HCT116 (cell line): Measurements from ENCODE around the gene RNU5B-1. TPM values are rescaled to one million over a fixed set of nuclear protein-coding genes. Genes with fewer than 3 reads are reported as not detected.

Source experiments
- ATAC-seq: fragments of 200-7000 bp; cut with Tn5 transposase; 2 replicates; pipeline ENCODE4 v1.9.1; 2020; ENCODE audit warnings: mild to moderate bottlenecking, moderate library complexity
- BruUV-seq: library from RNA; stranded (reverse); fragments of 400-500 nt; replicated peaks from 2 replicates; lab custom pipeline; 2021; lab: Mats Ljungman, UMichigan
- CTCF ChIA-PET: fragments of 300-600 bp; sonication (Branson Sonifier 250); formaldehyde crosslinking; loops from one replicate; lab custom pipeline; 2021; ENCODE audit warnings: antibody characterized with exemption; lab: Charles Lee
- POLR2A ChIA-PET: fragments of 300-600, 350-600 bp; sonication (Branson Sonifier 250); formaldehyde crosslinking; loops from one replicate; lab custom pipeline; 2021; ENCODE audit warnings: antibody characterized with exemption; lab: Charles Lee
- RAD21 ChIA-PET, 2 experiments: fragments of 300-600 bp; sonication (Branson Sonifier 250); formaldehyde crosslinking; loops; one replicate each; lab custom pipeline; 2023; ENCODE audit warnings: low total read pairs in 2 of 2; ENCODE audit not compliant: uncharacterized antibody in 2 of 2, unreplicated experiment in 2 of 2, low non-redundant PET in 1 of 2; lab: Charles Lee
- DNase-seq: peaks from one replicate; pipeline ENCODE4 v3.0.0-alpha.2; 2010; ENCODE audit warnings: low read depth, low spot score
- H2AFZ ChIP-seq: fragments of 200-600 bp; shearing (Covaris generic), sonication (generic); 2 replicates; pipeline ENCODE4 v1.6.1; 2017; ENCODE audit warnings: low read depth, mixed run types, mixed read lengths, antibody characterized with exemption, low read length; ENCODE audit not compliant: poor library complexity, severe bottlenecking
- H3K27ac ChIP-seq: 2 replicates; pipeline ENCODE4 v1.5.1; 2012; ENCODE audit warnings: low read depth, low read length
- H3K27me3 ChIP-seq: fragments of 200-600 bp; sonication (generic); 2 replicates; pipeline ENCODE4 v1.6.1; 2016; ENCODE audit warnings: mixed run types, low read length, mixed read lengths; ENCODE audit not compliant: insufficient read depth
- H3K36me3 ChIP-seq, 2 experiments: fragments of 200-500 bp in 1 of 2; fragments of 200-600 bp in 1 of 2; sonication (Bioruptor generic) in 1 of 2; sonication (generic) in 1 of 2; 2 replicates each; pipeline versions ENCODE4 v1.5.1 to v1.6.1; 2014 to 2016; ENCODE audit warnings: low read length in 2 of 2, inconsistent platforms in 1 of 2, mixed read lengths in 1 of 2, mixed run types in 1 of 2; ENCODE audit not compliant: insufficient read depth in 2 of 2, control insufficient read depth in 1 of 2
- H3K4me1 ChIP-seq, 2 experiments: fragments of 200-600 bp in 1 of 2; sonication (generic) in 1 of 2; 2 replicates each; pipeline versions ENCODE4 v1.5.1 to v1.6.1; 2012 to 2017; ENCODE audit warnings: low read length in 2 of 2, inconsistent platforms in 1 of 2, mild to moderate bottlenecking in 1 of 2, mixed read lengths in 1 of 2, mixed run types in 1 of 2, moderate library complexity in 1 of 2; ENCODE audit not compliant: insufficient read depth in 2 of 2, control insufficient read depth in 1 of 2
- H3K4me2 ChIP-seq: fragments of 200-600 bp; sonication (generic); 2 replicates; pipeline ENCODE4 v1.6.1; 2017; ENCODE audit warnings: mixed run types, low read length, mixed read lengths
- H3K4me3 ChIP-seq, 2 experiments: fragments of 200-600 bp in 1 of 2; sonication (generic) in 1 of 2; replicated peaks in 1 of 2; 2 replicates each; pipeline ENCODE4 v1.5.1; 2011 to 2016; ENCODE audit warnings: low read length in 2 of 2, control low read depth in 1 of 2, low read depth in 1 of 2, mild to moderate bottlenecking in 1 of 2, mixed read lengths in 1 of 2, mixed run types in 1 of 2
- H3K79me2 ChIP-seq: fragments of 200-600 bp; sonication (generic); 2 replicates; pipeline ENCODE4 v1.6.1; 2017; ENCODE audit warnings: mild to moderate bottlenecking, mixed run types, low read length, moderate library complexity, mixed read lengths; ENCODE audit not compliant: insufficient read depth
- H3K9ac ChIP-seq: fragments of 200-600 bp; sonication (generic); 2 replicates; pipeline ENCODE4 v1.6.1; 2016; ENCODE audit warnings: low read length, mixed read lengths
- H3K9me2 ChIP-seq: fragments of 200-600 bp; sonication (generic), shearing (Covaris generic); 2 replicates; pipeline ENCODE4 v1.6.1; 2017; ENCODE audit warnings: mixed run types, mild to moderate bottlenecking, moderate library complexity; ENCODE audit not compliant: insufficient read depth
- H3K9me3 ChIP-seq, 2 experiments: fragments of 200-500 bp in 1 of 2; fragments of 200-600 bp in 1 of 2; sonication (Bioruptor generic) in 1 of 2; sonication (generic) in 1 of 2; 2 replicates each; pipeline ENCODE4 v1.6.1; 2014 to 2017; ENCODE audit warnings: low read length in 2 of 2, mixed read lengths in 2 of 2, inconsistent platforms in 1 of 2, low read depth in 1 of 2, mild to moderate bottlenecking in 1 of 2, mixed run types in 1 of 2, moderate library complexity in 1 of 2; ENCODE audit not compliant: control insufficient read depth in 1 of 2, insufficient read depth in 1 of 2
- H4K20me1 ChIP-seq: fragments of 200-600 bp; sonication (generic), shearing (Covaris generic); 2 replicates; pipeline ENCODE4 v1.6.1; 2017; ENCODE audit warnings: mixed run types, mild to moderate bottlenecking, moderate library complexity; ENCODE audit not compliant: insufficient read depth
- CBX3 ChIP-seq: IDR thresholded peaks from 2 replicates; pipeline ENCODE4 v1.6.1; 2012; ENCODE audit warnings: low read depth
- CEBPB ChIP-seq: IDR thresholded peaks from 2 replicates; pipeline ENCODE4 v1.6.1; 2012; ENCODE audit warnings: low read depth
- EGR1 ChIP-seq: IDR thresholded peaks from 2 replicates; pipeline ENCODE4 v1.6.1; 2012; ENCODE audit warnings: low read depth
- ELF1 ChIP-seq: IDR thresholded peaks from 2 replicates; pipeline ENCODE4 v1.6.1; 2012; ENCODE audit warnings: low read depth, borderline replicate concordance
- EZH2phosphoT487 ChIP-seq: fragments of 200-600 bp; IDR thresholded peaks from 2 replicates; pipeline ENCODE4 v1.6.1; 2018; ENCODE audit warnings: antibody characterized with exemption, borderline replicate concordance
- FOSL1 ChIP-seq: IDR thresholded peaks from 2 replicates; pipeline ENCODE4 v1.6.1; 2012; ENCODE audit warnings: low read depth
- POLR2A ChIP-seq: IDR thresholded peaks from 2 replicates; pipeline ENCODE4 v1.7.0; 2011; ENCODE audit warnings: borderline replicate concordance; ENCODE audit not compliant: insufficient read depth, insufficient read length; ENCODE audit errors: extremely low read depth
- POLR2AphosphoS5 ChIP-seq: IDR thresholded peaks from 2 replicates; pipeline ENCODE4 v1.6.1; 2011; ENCODE audit warnings: mild to moderate bottlenecking, low read depth, low read length, moderate library complexity
- RAD21 ChIP-seq: IDR thresholded peaks from 2 replicates; pipeline ENCODE4 v1.6.1; 2012; ENCODE audit warnings: low read depth, mild to moderate bottlenecking
- SIN3A ChIP-seq: IDR thresholded peaks from 2 replicates; pipeline ENCODE4 v1.6.1; 2012; ENCODE audit warnings: low read depth
- SP1 ChIP-seq: IDR thresholded peaks from 2 replicates; pipeline ENCODE4 v1.6.1; 2012; ENCODE audit warnings: low read depth
- SRF ChIP-seq: IDR thresholded peaks from 2 replicates; pipeline ENCODE4 v1.6.1; 2012; ENCODE audit warnings: low read depth
- TCF7L2 ChIP-seq: IDR thresholded peaks from 2 replicates; pipeline ENCODE4 v1.7.0; 2011; ENCODE audit warnings: borderline replicate concordance, inconsistent platforms; ENCODE audit not compliant: insufficient read depth, insufficient read length; ENCODE audit errors: extremely low read depth
- YY1 ChIP-seq: IDR thresholded peaks from 2 replicates; pipeline ENCODE4 v1.6.1; 2011; ENCODE audit warnings: low read length, low read depth, moderate library complexity, mild to moderate bottlenecking; ENCODE audit not compliant: insufficient replicate concordance; ENCODE audit errors: extremely low read depth
- ZFX ChIP-seq: fragments of 450-650 bp; IDR thresholded peaks from 2 replicates; pipeline ENCODE4 v1.6.1; 2017
- ZNF274 ChIP-seq: fragments of 200-500 bp; sonication (Bioruptor generic); IDR thresholded peaks from 2 replicates; pipeline ENCODE4 v1.6.1; 2014; ENCODE audit warnings: mild to moderate bottlenecking, low read depth, low read length, inconsistent platforms
- intact Hi-C: fragments of 100-400 bp; cut with micrococcal nuclease; formaldehyde crosslinking; loops from 2 replicates; pipeline ENCODE4 v1.10.0; 2022
- total RNA-seq: library from RNA; stranded (reverse); gene quantifications from one replicate; pipeline ENCODE4 v1.2.1, GENCODE V29; 2021; ENCODE audit not compliant: unreplicated experiment
- TF ChIP-seq, protein P1 (sequence below), 3 experiments: fragments of 200-600 bp in 1 of 3; sonication (generic) in 1 of 3; IDR thresholded peaks in 2 of 3; conservative IDR thresholded peaks in 1 of 3; 2 replicates each; pipeline ENCODE4 v1.5.1; 2012 to 2017; ENCODE audit warnings: low read depth in 2 of 3, low read length in 2 of 3, antibody characterized with exemption in 1 of 3, borderline replicate concordance in 1 of 3, control low read depth in 1 of 3, mild to moderate bottlenecking in 1 of 3, mixed read lengths in 1 of 3, mixed run types in 1 of 3, moderate library complexity in 1 of 3; ENCODE audit not compliant: insufficient read depth in 1 of 3
- TF ChIP-seq, protein P2 (sequence below): IDR thresholded peaks from 2 replicates; pipeline ENCODE4 v1.6.1; 2012; ENCODE audit warnings: low read depth
- TF ChIP-seq, protein P3 (sequence below): IDR thresholded peaks from 2 replicates; pipeline ENCODE4 v1.6.1; 2011; ENCODE audit warnings: mild to moderate bottlenecking, low read length, moderate library complexity; ENCODE audit not compliant: insufficient replicate concordance; ENCODE audit errors: extremely low read depth
- TF ChIP-seq, protein P4 (sequence below): IDR thresholded peaks from 2 replicates; pipeline ENCODE4 v1.6.1; 2012

The RNU5B-1 gene
- total RNA-seq, 1 experiment from 2014 or later = not detected

DNA sequence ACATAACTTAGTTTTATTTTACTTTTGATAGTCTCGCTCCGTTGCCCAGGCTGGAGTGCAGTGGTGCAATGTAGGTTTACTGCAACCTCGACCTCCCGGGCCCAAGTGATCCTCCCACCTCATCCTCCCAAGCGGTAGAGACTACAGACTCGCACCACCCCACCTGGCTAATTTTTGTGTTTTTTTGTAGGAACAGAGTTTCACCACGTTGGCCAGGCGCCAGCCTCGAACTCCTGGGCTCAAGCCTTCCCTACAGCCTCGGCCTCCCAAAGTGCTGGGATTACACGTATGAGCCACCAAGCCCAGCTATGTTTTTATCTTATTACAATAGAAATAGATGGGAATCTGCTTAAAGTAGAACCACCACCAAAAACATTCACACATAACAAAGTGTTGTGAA is 5.7 kb upstream of the RNU5B-1 start:
- TF ChIP-seq SP1 (no peak), EGR1 (no peak), FOSL1 (no peak), CEBPB (no peak), SIN3A (no peak), RAD21 (no peak), ZFX (no peak), ELF1 (no peak), EZH2phosphoT487 (no peak), SRF (no peak), CBX3 (no peak), YY1 (no peak), TCF7L2 (no peak), POLR2AphosphoS5 (no peak), POLR2A (no peak), ZNF274 (no peak)
- TF ChIP-seq, protein P1, sequence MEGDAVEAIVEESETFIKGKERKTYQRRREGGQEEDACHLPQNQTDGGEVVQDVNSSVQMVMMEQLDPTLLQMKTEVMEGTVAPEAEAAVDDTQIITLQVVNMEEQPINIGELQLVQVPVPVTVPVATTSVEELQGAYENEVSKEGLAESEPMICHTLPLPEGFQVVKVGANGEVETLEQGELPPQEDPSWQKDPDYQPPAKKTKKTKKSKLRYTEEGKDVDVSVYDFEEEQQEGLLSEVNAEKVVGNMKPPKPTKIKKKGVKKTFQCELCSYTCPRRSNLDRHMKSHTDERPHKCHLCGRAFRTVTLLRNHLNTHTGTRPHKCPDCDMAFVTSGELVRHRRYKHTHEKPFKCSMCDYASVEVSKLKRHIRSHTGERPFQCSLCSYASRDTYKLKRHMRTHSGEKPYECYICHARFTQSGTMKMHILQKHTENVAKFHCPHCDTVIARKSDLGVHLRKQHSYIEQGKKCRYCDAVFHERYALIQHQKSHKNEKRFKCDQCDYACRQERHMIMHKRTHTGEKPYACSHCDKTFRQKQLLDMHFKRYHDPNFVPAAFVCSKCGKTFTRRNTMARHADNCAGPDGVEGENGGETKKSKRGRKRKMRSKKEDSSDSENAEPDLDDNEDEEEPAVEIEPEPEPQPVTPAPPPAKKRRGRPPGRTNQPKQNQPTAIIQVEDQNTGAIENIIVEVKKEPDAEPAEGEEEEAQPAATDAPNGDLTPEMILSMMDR (IDR thresholded peaks at IDR 0.05 in 2 of 3, conservative IDR thresholded peaks at IDR 0.05 in 1 of 3; ENCODE audit: borderline replicate concordance in 1 of 3, insufficient read depth in 1 of 3, low read depth in 2 of 3, low read length in 2 of 3) = no peak
- TF ChIP-seq, protein P2, sequence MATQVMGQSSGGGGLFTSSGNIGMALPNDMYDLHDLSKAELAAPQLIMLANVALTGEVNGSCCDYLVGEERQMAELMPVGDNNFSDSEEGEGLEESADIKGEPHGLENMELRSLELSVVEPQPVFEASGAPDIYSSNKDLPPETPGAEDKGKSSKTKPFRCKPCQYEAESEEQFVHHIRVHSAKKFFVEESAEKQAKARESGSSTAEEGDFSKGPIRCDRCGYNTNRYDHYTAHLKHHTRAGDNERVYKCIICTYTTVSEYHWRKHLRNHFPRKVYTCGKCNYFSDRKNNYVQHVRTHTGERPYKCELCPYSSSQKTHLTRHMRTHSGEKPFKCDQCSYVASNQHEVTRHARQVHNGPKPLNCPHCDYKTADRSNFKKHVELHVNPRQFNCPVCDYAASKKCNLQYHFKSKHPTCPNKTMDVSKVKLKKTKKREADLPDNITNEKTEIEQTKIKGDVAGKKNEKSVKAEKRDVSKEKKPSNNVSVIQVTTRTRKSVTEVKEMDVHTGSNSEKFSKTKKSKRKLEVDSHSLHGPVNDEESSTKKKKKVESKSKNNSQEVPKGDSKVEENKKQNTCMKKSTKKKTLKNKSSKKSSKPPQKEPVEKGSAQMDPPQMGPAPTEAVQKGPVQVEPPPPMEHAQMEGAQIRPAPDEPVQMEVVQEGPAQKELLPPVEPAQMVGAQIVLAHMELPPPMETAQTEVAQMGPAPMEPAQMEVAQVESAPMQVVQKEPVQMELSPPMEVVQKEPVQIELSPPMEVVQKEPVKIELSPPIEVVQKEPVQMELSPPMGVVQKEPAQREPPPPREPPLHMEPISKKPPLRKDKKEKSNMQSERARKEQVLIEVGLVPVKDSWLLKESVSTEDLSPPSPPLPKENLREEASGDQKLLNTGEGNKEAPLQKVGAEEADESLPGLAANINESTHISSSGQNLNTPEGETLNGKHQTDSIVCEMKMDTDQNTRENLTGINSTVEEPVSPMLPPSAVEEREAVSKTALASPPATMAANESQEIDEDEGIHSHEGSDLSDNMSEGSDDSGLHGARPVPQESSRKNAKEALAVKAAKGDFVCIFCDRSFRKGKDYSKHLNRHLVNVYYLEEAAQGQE = no peak
- TF ChIP-seq, protein P3, sequence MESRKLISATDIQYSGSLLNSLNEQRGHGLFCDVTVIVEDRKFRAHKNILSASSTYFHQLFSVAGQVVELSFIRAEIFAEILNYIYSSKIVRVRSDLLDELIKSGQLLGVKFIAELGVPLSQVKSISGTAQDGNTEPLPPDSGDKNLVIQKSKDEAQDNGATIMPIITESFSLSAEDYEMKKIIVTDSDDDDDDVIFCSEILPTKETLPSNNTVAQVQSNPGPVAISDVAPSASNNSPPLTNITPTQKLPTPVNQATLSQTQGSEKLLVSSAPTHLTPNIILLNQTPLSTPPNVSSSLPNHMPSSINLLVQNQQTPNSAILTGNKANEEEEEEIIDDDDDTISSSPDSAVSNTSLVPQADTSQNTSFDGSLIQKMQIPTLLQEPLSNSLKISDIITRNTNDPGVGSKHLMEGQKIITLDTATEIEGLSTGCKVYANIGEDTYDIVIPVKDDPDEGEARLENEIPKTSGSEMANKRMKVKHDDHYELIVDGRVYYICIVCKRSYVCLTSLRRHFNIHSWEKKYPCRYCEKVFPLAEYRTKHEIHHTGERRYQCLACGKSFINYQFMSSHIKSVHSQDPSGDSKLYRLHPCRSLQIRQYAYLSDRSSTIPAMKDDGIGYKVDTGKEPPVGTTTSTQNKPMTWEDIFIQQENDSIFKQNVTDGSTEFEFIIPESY = no peak
- TF ChIP-seq, protein P4, sequence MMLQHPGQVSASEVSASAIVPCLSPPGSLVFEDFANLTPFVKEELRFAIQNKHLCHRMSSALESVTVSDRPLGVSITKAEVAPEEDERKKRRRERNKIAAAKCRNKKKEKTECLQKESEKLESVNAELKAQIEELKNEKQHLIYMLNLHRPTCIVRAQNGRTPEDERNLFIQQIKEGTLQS = no peak
- TF ChIP-seq, all 23 proteins: peak for 0
- Histone ChIP-seq H3K27ac (no peak overlapping the region), H3K4me3 (no peak overlapping the region), H3K4me2 (no peak overlapping the region), H3K9ac (no peak overlapping the region), H3K4me1 (peaks cover 17 to 33% of the 10 kb centered on the region in 2 experiments), H3K79me2 (no peaks in the 10 kb centered on the region), H2AFZ (no peak overlapping the region), H3K9me3 (no peaks in the 10 kb centered on the region), H3K36me3 (no peaks in the 10 kb centered on the region), H4K20me1 (no peaks in the 10 kb centered on the region), H3K9me2 (no peaks in the 10 kb centered on the region), H3K27me3 (no peaks in the 10 kb centered on the region)
- ATAC-seq = no peak
- intact Hi-C loops = loop anchor here (5.0 kb wide), 1 partner anchor 166 kb away; the partner anchor contains the start of gene PDCD7
- ChIA-PET CTCF (interaction anchor here (1.4 kb wide), 1 partner anchor 109 kb away, joined by 11 read pairs; no protein-coding TSS in a partner anchor), RAD21 (interaction anchor here in 1 of 2 experiments (1.5 kb wide), 1 partner anchor 108 kb away, joined by 3 read pairs; no protein-coding TSS in a partner anchor), POLR2A (no interaction called here)
- BruUV-seq = no TSS peak
- DNase-seq = no peak
